Neural progenitor cell (in vitro differentiated cells): ENCODE results near the gene PLEKHF1.

Source experiments
- CTCF ChIP-seq: fragments of 200-600 bp; sonication (generic); IDR thresholded peaks from 2 replicates; pipeline ENCODE4 v1.5.1; 2017; ENCODE audit warnings: antibody characterized with exemption, mild to moderate bottlenecking
- EZH2 ChIP-seq: fragments of 200-600 bp; sonication (generic); IDR thresholded peaks from 2 replicates; pipeline ENCODE4 v1.6.1; 2017; ENCODE audit warnings: antibody characterized with exemption, mild to moderate bottlenecking, moderate library complexity
- EZH2phosphoT487 ChIP-seq: fragments of 200-600 bp; sonication (generic); IDR thresholded peaks from 2 replicates; pipeline ENCODE4 v1.6.1; 2017; ENCODE audit warnings: antibody characterized with exemption

- TF ChIP-seq EZH2 (no peak), CTCF (no peak), EZH2phosphoT487 (no peak)
Measured at GRCh38 chr19:29635963-29636362, 29.3 kb upstream of the PLEKHF1 start.
